ENCODE measurements around the gene GRB14.
A peak's percentile ranks its signal among the peaks of the same experiment; 100 is the strongest.

Gene GRB14

DNA sequence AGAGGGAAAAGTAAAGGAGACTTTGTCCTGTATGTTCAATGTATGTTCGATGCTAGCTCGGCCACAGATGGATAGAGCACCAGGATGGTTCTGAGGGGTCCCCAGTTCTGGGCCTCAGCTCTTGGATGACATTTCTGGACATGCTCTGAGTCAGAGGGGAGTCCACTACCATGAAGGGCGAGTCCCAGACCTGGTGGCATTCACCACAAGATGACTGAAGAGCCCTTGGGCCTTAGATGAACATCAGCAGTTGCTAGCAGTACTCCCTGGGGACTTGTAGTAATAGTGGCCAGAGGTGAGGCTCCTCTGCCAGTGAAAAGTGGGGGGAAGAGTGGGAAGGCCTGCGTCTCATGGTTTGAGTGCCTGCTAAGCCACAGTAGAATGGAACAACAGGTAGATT is 109.5 kb downstream of the GRB14 start:
- Histone ChIP-seq H3K4me1 (no peaks in the 10 kb centered on the region), H3K36me3 (no peaks in the 10 kb centered on the region), H3K27me3 (no peaks in the 10 kb centered on the region), H3K4me3 (ENCODE audit: low read depth, low read length) (no peak overlapping the region), H3K9me3 (no peaks in the 10 kb centered on the region)
- no peak for DNase-seq
- TF ChIP-seq, protein P1, sequence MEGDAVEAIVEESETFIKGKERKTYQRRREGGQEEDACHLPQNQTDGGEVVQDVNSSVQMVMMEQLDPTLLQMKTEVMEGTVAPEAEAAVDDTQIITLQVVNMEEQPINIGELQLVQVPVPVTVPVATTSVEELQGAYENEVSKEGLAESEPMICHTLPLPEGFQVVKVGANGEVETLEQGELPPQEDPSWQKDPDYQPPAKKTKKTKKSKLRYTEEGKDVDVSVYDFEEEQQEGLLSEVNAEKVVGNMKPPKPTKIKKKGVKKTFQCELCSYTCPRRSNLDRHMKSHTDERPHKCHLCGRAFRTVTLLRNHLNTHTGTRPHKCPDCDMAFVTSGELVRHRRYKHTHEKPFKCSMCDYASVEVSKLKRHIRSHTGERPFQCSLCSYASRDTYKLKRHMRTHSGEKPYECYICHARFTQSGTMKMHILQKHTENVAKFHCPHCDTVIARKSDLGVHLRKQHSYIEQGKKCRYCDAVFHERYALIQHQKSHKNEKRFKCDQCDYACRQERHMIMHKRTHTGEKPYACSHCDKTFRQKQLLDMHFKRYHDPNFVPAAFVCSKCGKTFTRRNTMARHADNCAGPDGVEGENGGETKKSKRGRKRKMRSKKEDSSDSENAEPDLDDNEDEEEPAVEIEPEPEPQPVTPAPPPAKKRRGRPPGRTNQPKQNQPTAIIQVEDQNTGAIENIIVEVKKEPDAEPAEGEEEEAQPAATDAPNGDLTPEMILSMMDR (IDR thresholded peaks at IDR 0.05; ENCODE audit: low read depth, low read length) = no peak

DNA sequence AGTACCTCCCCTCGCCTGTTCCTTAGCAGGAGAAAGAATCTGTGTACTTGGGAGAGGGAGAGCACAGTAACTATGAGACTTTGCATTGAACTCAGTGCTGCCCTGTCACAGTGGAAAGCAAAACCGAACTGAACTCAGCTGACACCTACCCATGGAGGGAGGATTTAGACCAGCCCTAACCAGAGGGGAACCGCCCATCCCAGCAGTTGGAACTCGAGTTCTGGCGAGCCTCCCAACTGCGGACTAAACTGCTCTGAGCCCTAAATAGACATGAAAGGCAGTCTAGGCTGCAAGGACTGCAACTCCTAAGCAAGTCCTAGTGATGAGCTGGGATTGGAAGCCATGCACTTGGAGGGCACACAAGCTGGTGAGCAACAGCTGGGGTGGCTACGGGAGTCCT is 110.4 kb downstream of the GRB14 start:
- Histone ChIP-seq H3K4me1 (no peaks in the 10 kb centered on the region), H3K27me3 (no peaks in the 10 kb centered on the region), H3K9me3 (no peaks in the 10 kb centered on the region), H3K36me3 (no peaks in the 10 kb centered on the region), H3K4me3 (ENCODE audit: low read depth, low read length) (no peak overlapping the region)
- no peak for DNase-seq
- TF ChIP-seq, protein P1 (IDR thresholded peaks at IDR 0.05; ENCODE audit: low read depth, low read length) = no peak

DNA sequence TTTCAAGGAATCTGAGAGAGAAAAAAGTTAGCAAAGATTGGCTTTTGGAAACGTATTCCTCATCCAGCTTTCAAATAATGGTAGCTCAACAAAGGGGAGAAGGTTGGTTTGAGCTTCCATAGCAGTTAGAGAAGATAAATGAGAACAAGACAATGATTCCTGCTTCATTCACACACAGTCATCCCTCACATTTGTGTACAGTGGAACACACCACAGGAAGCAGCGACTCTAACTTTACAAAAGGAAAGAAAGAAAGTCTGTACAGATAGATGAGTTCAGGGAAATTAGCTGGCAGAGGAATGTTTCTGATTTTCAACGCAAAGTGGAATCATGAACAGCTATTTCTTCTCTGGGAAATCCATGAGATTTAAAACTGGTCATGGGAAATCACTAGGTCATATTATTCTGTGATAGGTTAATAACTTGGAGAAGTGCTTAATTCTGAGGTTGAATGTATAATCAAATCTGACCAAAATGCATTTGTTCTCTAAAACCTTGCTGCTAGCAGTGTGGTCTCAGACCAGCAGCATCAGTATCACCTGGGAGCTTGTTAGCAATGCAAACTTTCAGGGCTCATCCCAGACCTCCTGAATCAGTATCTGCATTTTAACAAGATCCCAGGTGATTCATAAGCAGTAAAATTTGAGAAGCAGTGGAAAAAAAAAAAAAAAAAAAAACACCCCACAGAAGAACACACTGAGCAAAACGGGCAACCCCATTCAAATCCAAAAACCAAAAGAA is 112.0 kb downstream of the GRB14 start:
- Histone ChIP-seq H3K9me3 (no peaks in the 10 kb centered on the region), H3K27me3 (no peaks in the 10 kb centered on the region), H3K36me3 (no peaks in the 10 kb centered on the region), H3K4me3 (ENCODE audit: low read depth, low read length) (no peak overlapping the region), H3K4me1 (no peaks in the 10 kb centered on the region)
- DNase-seq = no peak
- TF ChIP-seq, protein P1 (IDR thresholded peaks at IDR 0.05; ENCODE audit: low read depth, low read length) = no peak

DNA sequence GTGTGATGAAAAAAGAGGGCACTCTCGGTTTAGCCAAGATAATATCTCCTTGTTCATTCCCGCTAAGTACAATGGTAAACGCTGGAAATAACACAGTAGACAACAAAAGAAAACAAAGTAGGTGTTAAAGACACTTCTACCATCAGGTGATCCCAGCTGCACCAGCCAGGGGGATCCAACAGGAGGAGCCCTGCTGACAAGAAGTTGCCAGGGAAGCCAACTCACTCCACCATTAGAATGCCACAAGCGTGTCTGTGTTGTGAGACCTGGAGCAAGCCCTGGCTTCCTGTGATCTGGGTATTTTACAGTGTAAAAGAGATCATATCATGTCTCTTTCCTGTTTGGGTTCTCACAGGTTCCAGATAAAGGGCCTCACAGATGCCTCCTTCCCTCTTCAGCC is 117.0 kb downstream of the GRB14 start:
- TF ChIP-seq, protein P1 (IDR thresholded peaks at IDR 0.05; ENCODE audit: low read depth, low read length) = peak; percentile 41
- DNase-seq = peak; percentile 14
- Histone ChIP-seq H3K9me3 (no peaks in the 10 kb centered on the region), H3K27me3 (no peaks in the 10 kb centered on the region), H3K4me3 (ENCODE audit: low read depth, low read length) (no peak overlapping the region), H3K4me1 (no peaks in the 10 kb centered on the region), H3K36me3 (no peaks in the 10 kb centered on the region)

DNA sequence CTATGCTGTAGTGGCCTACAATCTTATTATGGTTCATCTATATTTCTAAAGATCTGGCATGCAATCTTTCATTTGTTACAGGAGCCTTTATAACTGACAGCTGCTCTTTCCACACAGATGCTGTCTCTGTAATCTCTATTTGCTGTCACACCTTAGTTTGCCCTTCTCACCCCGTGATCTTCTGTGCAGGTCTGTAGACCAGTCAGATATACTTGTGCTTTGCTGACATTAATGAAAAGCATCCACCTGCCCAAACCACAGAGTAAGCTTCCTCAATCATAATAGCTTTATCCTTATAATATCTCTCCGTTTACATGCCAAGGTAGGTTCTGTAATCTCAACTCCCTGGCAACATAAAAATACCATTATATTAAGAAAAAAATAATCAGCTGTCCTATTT is 122.4 kb downstream of the GRB14 start:
- Histone ChIP-seq H3K9me3 (no peaks in the 10 kb centered on the region), H3K4me3 (ENCODE audit: low read depth, low read length) (no peak overlapping the region), H3K27me3 (no peaks in the 10 kb centered on the region), H3K36me3 (no peaks in the 10 kb centered on the region), H3K4me1 (no peaks in the 10 kb centered on the region)
- TF ChIP-seq, protein P1 (IDR thresholded peaks at IDR 0.05; ENCODE audit: low read depth, low read length) = no peak
- no peak for DNase-seq

DNA sequence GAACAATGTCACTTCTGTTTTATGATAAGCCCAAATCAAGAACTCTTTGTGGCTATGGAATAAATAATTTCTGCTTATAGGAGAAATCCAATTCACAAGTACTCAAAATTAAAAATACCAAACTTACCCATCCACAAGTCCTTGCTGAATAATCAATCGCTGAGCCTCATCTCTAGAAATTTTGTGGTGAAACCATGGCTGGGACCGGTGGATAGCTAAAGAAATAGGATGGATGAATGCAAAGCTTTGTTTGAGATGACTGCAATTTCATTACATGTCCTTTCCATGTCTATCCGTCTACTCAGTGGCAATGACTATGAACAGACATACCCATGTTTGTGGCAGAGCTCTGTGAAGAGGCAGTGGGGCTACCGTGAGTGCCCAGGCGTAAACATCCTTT is 124.4 kb downstream of the GRB14 start:
- Histone ChIP-seq H3K36me3 (no peaks in the 10 kb centered on the region), H3K27me3 (no peaks in the 10 kb centered on the region), H3K9me3 (no peaks in the 10 kb centered on the region), H3K4me1 (no peaks in the 10 kb centered on the region), H3K4me3 (ENCODE audit: low read depth, low read length) (no peak overlapping the region)
- TF ChIP-seq, protein P1 (IDR thresholded peaks at IDR 0.05; ENCODE audit: low read depth, low read length) = no peak
- no peak for DNase-seq

All from BE2C (cell line).